ENCODE measurements around the gene SYNGR1. TPM values are rescaled to one million over a fixed set of nuclear protein-coding genes. Genes with fewer than 3 reads are reported as not detected.
"Not testable (repeated sequence)": the region's sequence is repeated elsewhere in the genome, so short reads cannot be mapped to it uniquely, and the experiment has no call there.

SYNGR1 gene
- polyA plus RNA-seq, 1 donor: 13.0 TPM

DNA sequence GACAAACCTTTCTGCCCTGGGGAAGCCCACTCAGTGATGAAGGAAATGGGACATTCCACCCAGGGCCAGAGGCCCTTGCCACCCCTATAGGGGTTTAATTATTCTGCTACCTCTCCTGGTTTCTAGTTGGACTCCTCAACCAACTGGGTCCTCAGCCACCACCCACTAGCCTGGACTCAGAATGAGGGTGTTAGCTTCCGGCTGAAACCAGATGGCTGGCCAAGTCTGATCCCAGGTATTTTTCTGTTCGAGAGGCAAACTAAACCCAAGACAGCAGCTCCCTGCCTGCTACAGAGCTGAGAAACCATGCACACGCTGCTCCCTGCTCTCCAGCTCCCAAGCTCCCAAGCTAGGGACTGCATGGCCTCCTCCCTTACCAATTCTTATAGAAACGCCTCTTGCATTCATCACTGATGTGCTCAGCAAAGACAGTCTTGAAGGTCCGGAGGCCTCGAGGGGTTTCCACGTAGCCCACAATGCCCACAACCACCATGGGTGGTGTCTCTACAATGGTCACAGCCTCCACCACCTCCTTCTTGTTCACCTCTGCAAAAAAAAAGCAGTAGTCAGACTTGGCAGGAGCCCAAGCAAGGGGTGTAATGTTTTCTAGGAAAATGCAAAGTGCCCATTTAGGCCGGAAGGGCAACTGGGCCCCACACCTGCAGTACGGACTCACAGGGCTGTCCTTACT, 32.6 kb upstream of the SYNGR1 start:
- DNase-seq: no peak

DNA sequence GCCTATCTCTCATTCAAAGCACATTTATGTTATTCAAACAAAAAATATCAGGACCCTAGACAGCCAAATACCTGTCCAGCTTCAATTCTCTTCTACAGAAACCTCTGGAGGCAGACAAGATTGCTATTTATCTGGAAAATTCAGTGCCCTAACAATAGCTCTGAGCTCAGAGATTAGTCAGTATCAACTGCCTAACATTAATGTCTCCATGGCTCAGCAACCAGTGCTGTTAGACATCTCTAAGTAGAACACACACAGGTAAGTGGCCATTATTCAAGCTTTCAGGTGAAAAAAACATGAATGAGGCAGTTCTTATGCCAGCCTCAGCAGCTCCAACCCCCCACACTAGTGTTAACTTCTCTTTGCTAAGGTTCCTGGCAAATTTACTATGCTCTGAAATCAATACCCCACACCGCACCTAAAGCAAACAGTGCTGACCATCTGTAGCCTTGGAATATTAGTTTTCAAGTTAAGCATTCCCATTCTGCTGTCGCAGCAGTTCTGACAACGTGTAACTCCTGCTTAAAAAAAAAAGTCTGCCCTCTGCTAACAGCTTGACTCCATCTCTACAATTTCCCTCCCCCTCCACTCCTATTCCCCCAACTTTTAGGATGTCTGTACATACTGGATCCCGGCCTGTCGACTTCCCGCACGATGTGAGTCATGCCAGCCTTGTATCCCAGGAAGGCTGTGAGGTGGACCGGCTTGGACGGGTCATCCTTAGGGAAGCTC, 31.9 kb upstream of the SYNGR1 start:
- no peak for DNase-seq

DNA sequence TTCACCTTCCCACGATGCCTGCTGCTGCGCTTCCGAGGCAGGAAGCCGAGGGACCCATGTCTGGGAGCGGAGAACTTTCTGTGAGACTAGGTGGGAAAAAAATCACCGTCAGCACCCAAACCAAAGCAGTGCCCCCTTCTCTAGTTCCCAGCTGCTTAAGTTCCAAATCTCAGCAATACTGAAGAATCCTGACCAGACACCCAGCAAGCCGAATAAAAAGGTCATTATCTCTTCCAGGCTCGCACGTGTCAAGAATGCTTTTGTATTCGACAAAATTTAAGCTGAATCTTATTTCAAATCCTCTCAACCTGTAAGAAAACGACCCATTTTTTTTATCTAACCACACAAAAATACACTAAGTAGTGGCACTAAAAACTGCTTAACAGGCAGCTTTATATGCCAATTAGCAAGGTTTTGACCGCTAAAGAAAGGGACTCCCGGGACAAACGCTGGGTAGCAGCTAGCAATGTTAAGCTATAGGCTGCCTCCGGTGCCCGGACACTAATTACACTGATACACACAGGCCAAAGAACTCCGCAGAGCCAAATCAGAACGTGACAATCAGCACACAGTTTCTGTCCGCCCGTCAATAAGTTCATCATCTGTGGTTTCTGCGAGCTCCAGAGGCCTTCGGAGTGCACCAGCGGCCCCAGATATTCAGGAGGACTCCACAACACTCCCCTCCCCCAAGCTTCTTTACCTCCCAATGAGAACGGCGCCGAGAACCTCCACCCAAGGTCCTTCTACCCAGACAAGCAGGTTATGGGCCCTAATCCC, 31.1 kb upstream of the SYNGR1 start:
- DNase-seq: no peak

DNA sequence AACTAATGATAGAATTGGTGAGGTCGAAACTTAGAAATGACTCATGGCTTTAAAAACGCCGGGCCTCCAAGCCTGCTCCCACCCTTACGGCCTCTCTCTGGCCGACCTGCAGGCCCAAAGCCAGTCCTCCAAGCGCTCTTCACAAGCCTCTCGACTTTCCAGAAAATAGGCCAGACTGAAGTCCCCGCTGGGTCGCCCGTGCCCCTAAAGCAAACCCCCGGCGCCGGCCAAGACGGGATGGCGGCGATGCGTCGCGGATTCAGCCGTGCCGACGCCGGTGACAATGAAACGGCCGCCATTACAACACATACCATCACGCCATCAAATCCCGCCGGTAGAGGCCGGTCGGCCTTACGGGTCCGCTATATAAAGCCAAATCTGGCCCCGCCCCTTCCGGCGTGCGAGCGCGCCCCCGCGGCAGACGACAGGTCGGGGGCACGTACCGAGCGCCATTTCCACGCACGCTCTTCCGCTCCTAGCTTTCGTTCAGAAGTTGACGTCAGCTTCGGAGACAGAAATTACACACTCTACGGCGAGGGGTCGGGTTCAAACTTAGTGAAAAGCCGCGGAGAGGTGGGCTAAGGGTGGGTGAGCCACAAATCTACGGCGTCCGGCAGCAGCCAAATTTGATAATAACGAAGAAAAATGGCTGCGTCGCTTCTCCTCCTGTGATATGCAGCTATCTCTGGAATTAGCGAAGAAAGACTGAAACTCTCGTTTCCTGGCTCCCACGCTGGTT, 30.3 kb upstream of the SYNGR1 start, which contains the start of gene RPL3:
Gene RPL3 (minus strand): TSS at position 340 of the 739 bp plus-strand sequence. CDS start 26 bp downstream, at position 314.
- peak; percentile 99 for DNase-seq

DNA sequence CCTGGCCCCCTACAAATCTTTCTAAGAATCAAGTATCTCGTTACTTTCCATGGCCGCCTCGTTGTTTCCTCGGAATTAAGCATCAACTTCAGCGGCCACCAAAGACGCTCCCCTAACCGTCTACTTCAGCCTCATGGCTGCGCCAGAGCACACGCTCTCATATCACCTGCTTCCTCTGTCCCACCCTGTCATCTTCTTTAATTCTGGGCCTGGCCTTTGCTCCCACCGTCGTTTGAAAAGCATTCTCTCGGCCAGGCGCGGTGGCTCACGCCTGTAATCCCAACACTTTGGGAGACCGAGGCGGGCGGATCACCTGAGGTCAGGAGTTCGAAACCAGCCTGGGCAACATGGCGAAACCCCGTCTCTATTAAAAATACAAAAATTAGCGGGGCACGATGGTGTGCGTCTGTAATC, 29.2 kb upstream of the SYNGR1 start:
- not testable (repeated sequence) for DNase-seq

DNA sequence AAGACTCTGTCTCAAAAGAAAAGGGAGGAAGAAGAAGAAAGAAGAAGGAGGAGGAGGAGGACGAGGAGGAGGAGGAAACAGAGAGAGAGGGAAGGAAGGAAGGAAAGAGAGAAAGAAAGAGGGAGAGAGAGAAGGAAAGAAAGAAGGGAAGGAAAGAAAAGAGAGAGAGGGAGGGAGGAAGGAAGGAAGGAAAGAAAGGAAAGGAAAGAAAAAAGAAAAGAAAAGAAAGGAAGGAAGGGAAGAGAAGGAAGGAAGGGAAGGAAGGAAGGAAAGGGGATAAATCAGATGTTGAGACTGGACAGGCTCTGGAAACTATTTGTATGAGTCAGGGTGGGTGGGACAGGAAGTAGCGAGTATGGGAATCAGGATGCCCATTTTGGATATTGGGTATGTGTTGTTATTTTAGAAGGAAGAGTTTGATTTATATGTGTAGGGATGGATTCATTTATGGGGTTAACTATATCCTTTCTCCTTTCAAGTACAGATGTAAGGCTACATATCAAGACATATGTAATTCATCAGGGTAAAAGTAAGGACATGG, 24.3 kb upstream of the SYNGR1 start:
- no peak for DNase-seq

DNA sequence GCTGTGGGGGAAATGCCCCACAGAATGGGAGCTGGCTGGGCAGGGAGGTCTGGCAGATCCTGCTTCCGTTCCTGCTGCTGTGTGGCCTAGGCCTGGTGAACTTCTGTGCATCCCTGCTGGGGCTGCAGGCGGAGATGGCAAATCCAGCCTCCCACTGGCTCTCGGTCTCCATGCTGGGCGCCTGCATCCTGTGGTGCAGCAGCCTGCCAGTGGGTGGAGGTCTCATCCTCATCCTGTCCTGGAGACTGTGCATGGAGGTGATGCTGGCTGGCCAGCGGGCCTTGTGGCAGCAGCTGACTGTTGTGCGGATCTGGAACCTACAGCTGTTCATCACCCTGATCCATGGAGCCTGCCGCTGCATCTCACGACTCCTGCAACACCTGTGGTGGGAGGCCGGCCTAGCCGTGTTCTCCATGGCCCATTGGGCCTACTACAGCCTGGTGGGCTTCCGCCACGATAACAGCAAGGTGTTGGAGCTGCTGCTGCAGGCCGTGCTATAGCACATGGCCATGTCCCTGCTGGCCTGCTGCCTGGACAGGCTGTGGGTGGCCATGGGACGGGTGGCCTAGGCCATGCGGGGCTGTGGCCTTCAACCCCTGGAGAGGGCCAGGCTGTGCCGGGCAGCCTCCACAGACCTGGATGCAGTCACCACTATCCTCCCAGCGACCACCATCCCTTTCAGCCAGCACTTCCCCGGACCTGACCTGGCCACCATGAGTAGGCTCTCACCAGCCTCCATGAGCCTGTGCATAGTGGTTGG, 21.6 kb upstream of the SYNGR1 start:
- DNase-seq: no peak

DNA sequence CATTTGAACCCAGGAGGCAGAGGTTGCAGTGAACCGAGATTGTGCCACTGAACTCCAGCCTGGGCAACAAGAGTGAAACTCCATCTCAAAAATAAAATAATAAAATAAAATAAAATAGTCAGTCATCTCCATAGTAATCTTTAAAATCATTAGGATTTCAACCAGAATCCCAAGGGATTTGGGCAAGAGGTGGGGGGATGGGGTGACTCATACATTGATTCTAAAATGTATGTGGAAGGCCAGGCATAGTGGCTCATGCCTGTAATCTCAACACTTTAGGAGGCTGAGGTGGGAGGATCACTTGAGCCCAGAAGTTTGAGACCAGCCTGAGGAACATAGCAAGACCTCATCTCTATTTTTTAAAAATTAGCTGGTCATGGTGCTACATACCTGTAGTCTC, 19.2 kb upstream of the SYNGR1 start:
- DNase-seq: not testable (repeated sequence)

DNA sequence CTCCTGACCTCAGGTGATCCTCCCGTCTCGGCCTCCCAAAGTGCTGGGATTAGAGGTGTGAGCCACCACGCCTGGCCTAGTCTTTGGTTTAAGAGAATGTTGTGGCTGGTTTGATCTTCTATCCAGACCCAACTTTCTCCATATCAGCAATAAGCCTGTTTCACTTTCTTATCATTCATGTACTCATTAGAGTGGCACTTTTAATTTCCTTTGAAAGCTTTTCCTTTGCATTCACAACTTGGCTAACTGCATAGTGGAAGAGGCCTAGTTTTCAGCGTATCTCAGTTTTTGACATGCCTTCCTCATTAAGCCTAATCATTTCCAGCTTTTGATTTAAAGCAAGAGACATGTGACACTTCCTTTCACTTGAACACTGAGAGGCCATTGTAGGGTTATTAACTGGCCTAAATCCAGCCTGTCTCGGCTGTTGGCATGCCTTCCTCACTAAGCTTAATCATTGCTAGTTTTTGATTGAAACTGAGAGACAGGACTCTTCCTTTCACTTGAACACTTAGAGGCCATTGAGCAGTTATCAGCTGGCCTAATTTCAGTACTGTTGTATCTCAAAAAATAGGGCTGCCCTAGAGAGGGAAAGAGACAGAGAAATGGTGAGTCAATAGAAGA, 17.2 kb upstream of the SYNGR1 start:
- no peak for DNase-seq

DNA sequence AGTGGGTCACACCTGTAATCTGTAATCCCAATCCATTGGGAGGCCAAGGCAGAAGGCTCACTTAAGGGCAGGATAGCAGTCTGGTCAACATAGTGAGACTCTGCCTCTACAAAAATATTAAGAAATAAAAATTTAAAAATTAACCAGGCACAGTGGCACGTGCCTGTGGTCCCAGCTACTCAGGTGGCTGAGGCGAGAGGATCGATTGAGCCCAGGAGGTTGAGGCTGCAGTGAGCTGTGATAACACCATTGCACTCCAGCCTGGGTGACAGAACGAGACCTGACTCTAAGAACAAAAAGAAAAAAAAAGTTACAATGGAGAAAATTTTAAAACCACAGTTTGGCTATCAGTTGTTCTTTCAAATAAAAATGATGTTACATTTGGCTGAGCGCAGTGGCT, 13.4 kb upstream of the SYNGR1 start:
- DNase-seq: no peak

DNA sequence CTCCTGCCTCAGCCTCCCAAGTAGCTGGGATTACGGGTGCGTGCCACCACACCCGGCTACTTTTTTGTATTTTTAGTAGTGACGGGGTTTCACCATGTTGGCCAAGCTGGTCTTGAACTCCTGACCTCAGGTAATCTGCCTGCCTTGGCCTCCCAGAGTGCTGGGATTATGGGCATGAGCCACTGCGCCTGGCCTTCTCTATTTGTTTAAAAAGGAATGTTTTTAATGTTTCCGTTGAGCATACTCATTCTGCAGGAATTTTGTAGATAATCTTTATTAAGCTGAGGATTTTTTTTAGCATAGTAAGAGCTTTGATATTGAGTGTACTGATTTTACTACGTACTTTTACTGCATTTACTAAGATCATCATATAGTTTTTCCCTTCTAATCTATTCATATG, 10.0 kb upstream of the SYNGR1 start:
- DNase-seq: not testable (repeated sequence)

DNA sequence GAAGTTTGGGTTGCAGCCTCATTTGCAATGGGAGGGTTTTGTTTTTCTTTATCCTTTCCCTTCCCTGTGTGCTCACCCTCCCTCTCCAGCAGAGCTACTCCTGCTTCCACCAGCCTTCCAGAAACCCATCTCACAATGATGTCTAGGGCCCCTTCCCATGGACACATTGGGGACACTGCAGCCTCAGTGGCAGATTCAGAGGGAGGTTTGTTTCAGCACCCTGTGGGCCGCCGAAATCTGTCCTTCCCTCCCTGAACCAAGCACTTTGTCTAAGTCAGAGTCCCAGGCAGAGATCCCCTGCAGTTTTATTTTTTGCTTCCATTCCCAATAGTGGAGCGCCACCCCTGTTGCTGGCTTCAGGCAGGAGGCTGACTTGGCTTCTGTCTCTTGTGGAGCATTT, 8.6 kb upstream of the SYNGR1 start:
- no peak for DNase-seq

DNA sequence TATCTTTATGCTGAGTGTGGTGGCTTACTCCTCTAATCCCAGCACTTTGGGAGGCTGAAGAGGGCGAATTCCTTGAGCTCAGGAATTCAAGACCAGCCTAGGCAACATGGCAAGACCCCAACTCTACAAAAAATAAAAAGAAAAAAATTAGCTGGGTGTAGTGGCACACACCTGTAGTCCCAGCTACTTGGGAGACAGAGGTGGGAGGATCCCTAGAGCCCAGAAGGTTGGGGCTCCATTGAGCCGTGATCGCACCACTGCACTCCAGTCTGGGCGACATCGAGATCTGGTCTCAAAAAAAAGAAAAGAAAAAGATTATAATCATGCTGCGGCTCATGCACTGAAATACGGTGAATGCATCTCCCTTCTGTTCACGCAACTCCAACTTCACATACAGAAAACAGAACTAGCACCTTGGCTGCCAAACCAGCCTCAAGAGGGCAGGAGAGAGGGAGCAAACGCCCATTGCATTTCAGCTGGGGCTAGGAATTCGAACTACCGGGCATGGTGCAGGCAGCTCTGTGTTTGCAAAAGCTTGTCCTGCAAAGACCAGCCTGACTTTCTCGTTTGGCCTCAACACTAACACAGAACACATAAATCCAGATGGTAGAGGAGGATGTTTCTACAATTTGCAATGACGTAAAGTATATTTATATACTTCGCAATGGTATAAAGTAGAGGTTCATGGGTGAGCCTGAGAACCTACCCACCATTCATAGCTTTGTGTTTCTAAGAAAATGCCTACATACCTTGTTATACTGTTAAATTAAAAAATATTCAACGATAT, 6.3 kb upstream of the SYNGR1 start:
- DNase-seq: peak; percentile 48

DNA sequence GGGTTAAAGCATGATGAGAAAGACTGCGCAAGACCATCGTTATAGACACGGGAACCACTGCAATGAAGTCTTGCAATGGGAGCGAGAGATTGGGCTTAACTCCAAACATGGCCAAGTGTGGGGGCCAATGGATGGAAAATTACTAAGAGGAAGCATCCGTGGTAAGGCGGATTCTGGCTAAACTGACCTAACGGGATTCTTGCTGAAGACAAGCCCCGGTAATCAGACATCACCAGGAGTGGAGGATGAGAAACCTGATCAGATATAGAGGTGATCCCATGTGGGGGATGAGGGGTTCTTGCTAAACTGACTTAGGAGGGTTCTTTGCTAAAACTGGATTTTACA, 5.8 kb upstream of the SYNGR1 start:
- no peak for DNase-seq

DNA sequence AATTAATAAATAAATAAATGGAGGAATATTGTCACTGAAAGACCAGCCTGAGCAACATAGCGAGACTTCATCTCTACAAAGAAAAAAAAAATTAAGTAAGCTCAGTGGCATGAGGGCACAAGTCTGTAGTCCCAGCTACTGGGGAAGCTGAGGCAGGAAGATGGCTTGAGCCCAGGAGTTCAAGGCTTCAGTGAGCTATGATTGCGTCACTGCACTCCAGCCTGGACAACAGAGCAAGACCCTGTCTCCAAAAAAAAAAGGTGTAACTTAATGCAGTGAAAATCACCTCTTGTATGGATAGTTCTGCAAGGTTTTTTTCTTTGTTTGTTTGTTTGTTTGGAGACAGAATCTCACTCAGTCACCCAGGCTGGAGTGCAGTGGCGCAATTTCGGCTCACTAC, 4.6 kb upstream of the SYNGR1 start:
- no peak for DNase-seq

DNA sequence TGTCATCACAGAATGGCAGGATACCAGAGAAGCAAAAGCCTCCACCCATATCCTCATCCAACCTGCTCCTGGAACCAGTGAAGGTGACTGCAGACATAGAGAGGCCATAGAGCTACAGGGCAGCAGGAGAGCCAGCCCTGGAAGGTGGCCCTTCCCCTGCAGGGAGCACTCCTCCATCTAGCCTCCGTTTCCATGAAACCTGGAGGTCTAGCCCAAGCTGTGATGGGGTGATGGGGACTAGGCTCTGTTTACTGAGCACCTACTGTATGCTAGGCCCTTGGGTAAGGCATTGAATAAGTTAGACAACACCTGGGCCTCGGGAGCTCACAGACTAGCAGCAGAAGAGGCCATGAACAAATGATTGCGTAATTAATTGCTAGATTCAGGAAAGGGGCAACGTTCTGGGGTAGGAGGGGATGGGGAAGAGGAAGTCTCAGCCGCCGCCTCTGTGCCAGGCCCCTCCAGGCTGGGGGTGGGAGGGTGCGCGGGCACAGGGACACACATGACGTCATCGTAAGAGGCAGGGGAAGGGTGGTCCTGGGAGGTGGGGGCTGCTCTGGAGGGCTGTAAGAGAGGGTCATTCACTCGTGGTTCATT, 784 bp upstream of the SYNGR1 start:
- no peak for DNase-seq

DNA sequence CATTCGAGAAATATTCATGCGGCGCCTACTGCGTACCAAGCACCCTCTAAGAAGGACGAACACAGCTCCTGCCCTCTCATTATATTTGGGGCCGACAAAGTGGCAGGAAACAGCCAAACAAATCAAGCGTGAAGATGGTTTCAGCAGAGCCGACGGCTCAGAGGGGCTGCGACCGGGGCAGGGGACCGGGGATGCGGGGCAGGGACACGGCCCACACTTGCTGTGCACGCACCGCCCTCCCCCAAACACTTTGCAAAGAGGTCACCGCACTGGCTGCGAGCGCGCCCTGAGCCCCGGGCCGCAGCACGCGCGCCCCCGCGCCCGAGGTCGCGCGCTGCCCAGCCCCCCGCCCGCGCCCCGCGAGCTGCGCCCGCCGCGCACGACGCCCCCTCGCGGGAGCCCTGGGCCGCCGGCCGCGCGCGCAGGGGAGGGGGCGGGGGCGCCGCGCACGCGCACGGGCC, 255 bp upstream of the SYNGR1 start:
- DNase-seq: peak; percentile 73

DNA sequence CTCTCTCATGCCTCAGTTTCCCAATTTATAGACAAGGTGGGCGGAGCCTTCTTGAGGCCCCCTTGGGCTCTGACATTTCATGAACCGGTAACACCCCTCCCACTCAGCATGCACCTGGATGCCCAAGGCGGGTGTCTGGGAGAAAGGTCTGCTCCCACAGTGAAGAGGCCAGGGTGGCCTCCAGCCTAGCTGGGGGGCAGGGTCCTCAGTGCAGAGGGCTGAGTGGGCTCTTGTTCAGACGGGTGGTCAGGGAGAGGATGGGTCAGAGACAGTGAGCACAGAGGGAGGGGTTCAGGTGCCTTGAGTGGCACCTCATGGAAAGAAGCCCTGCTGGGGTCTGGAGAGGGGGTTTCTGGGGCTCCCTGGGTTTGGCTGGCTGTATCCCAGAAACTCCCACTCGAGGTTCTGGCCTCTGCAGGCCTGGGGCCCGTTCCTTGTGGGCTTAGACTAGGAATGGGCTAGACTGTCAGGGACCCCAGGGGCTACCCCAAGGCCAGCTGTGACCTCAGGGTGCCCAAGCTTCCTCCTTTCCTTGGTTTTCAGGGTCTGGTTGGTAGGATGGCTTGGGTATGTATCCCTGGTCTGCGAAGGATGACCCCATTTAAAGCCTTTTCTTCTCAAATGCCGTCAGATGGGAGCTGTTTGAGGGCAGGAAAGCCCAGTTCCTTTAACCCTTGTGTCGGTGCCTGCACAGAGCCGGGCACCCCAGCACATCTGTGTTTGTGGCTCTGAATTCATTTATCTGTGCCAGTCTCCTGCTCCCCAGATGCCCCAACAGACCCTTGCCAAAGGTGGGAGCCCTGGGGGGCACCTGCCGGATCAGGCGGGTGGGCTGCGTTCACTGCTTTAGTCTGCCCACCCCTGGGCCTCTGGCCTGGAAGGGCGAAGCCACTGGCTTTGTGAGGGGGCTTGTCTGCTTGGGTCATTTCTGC, 1.2 kb downstream of the SYNGR1 start:
- no peak for DNase-seq

Data from hindlimb muscle (tissue), 1 donor.